ENCODE data around the gene DHRS3.

The DHRS3 gene

GRCh38 chr1:12591267-12591938 lies 26.6 kb downstream of the DHRS3 start:
- Mint-ChIP-seq H3K4me1 (ENCODE audit: low read depth) (peaks cover 15% of the 10 kb centered on the region), H3K9me3 (no peaks in the 10 kb centered on the region), H3K36me3 (ENCODE audit: low read depth) (peaks cover 20% of the 10 kb centered on the region), H3K4me3 (no peak overlapping the region), H3K27me3 (ENCODE audit: low read depth) (peaks cover 9% of the 10 kb centered on the region), H3K27ac (no peak overlapping the region)

GRCh38 chr1:12588695-12589094 lies 29.3 kb downstream of the DHRS3 start:
- Mint-ChIP-seq H3K9me3 (no peaks in the 10 kb centered on the region), H3K27me3 (ENCODE audit: low read depth) (no peaks in the 10 kb centered on the region), H3K4me3 (no peak overlapping the region), H3K4me1 (ENCODE audit: low read depth) (peaks cover 10% of the 10 kb centered on the region), H3K27ac (no peak overlapping the region), H3K36me3 (ENCODE audit: low read depth) (peaks cover 15% of the 10 kb centered on the region)

DNA sequence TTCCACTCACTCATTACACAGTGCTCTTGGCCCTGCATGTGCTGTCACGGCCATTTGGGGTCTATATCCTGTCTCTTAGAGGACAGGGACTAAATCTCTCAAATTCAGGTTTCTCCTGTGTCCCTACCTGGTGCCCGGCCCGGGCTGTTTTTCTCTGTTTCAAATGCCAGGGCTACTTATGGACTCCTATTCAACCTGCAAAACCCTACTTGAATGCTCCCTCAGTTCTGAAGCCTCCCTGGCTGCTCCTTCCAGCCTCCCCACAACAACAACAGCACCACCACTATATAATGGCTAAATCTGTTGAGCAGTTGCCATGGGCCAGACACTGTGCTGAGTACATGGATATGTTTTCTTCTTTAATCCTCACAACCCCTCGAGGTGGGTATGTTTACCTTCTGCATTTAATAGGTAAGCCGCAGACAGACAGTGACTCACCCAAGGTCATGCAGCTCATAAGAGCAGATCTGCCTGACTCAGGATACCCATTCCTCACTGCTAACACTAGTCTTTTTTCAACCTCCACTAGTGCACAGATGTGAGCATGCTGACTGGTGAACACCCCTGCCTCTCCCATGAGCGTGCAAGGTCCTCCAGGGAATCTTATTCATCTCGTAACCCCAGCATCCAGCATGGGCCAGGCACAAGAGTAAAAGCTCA lies 29.9 kb downstream of the DHRS3 start:
- Mint-ChIP-seq H3K27me3 (ENCODE audit: low read depth) (no peaks in the 10 kb centered on the region), H3K4me1 (ENCODE audit: low read depth) (peaks cover 8% of the 10 kb centered on the region), H3K27ac (peak overlapping the region; percentile 8), H3K4me3 (no peak overlapping the region), H3K9me3 (no peaks in the 10 kb centered on the region), H3K36me3 (ENCODE audit: low read depth) (peaks cover 15% of the 10 kb centered on the region)

GRCh38 chr1:12585951-12586942 lies 31.8 kb downstream of the DHRS3 start:
- Mint-ChIP-seq H3K36me3 (ENCODE audit: low read depth) (peaks cover 20% of the 10 kb centered on the region), H3K9me3 (no peaks in the 10 kb centered on the region), H3K27me3 (ENCODE audit: low read depth) (no peaks in the 10 kb centered on the region), H3K4me1 (ENCODE audit: low read depth) (peaks cover 8% of the 10 kb centered on the region), H3K4me3 (no peak overlapping the region), H3K27ac (no peak overlapping the region)

GRCh38 chr1:12585536-12585935 lies 32.5 kb downstream of the DHRS3 start:
- Mint-ChIP-seq H3K4me1 (ENCODE audit: low read depth) (peaks cover 7% of the 10 kb centered on the region), H3K27ac (no peak overlapping the region), H3K36me3 (ENCODE audit: low read depth) (peaks cover 21% of the 10 kb centered on the region), H3K4me3 (no peak overlapping the region), H3K27me3 (ENCODE audit: low read depth) (no peaks in the 10 kb centered on the region), H3K9me3 (no peaks in the 10 kb centered on the region)

GRCh38 chr1:12584900-12585525 lies 33.0 kb downstream of the DHRS3 start:
- peaks cover 7% of the 10 kb centered on the region for H3K4me1 Mint-ChIP-seq (ENCODE audit: low read depth)
- H3K27ac Mint-ChIP-seq: no peak overlapping the region
- H3K9me3 Mint-ChIP-seq: no peaks in the 10 kb centered on the region
- H3K4me3 Mint-ChIP-seq: no peak overlapping the region
- no peaks in the 10 kb centered on the region for H3K27me3 Mint-ChIP-seq (ENCODE audit: low read depth)
- peaks cover 23% of the 10 kb centered on the region for H3K36me3 Mint-ChIP-seq (ENCODE audit: low read depth)

- Mint-ChIP-seq H3K9me3 (no peaks in the 10 kb centered on the region), H3K27me3 (ENCODE audit: low read depth) (no peaks in the 10 kb centered on the region), H3K27ac (no peak overlapping the region), H3K4me1 (ENCODE audit: low read depth) (peaks cover 7% of the 10 kb centered on the region), H3K4me3 (no peak overlapping the region), H3K36me3 (ENCODE audit: low read depth) (peaks cover 19% of the 10 kb centered on the region)
These were observed 34.5 kb downstream of the DHRS3 start for GRCh38 chr1:12583484-12583883.

DNA sequence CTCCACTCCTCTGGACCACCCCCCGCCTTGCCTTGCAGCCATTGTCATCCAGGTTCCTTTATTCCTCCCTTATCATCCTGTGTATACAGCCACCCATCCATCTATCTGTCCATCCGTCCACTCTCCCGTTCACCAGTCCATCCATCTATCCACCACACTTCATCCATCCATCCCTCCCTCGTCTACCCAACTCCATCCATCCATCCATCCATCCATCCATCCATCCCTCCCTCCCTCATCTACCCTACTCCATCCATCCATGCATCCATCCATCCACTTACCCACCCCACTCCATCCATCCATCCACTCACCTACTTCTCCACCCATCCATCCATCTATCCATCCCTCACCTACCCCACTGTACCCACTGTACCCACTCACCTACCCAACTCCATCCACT lies 35.4 kb downstream of the DHRS3 start:
- H3K27ac Mint-ChIP-seq: no peak overlapping the region
- peaks cover 15% of the 10 kb centered on the region for H3K36me3 Mint-ChIP-seq (ENCODE audit: low read depth)
- H3K27me3 Mint-ChIP-seq (ENCODE audit: low read depth): no peaks in the 10 kb centered on the region
- no peak overlapping the region for H3K4me3 Mint-ChIP-seq
- H3K9me3 Mint-ChIP-seq: no peaks in the 10 kb centered on the region
- peaks cover under 1% of the 10 kb centered on the region for H3K4me1 Mint-ChIP-seq (ENCODE audit: low read depth)

DNA sequence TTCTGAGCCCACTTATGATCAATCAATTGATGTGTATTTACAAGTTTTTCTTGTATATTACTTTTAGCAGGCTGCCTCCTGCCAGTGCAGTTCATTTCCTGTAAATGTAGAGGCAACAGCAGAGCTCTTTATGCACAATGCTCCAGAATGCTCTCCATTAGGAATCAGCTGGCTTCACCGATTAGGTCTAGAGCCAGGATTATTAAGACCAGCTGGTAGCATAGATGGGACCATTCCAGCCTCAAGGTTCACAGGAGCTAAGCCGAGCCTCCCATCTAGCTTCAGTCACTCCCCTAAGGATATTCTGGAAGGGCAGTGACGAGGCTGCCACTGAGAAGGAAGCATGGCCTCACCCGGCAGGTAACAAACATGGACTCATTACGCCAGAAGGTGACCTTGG lies 36.8 kb downstream of the DHRS3 start:
- H3K27ac Mint-ChIP-seq: no peak overlapping the region
- no peaks in the 10 kb centered on the region for H3K27me3 Mint-ChIP-seq (ENCODE audit: low read depth)
- no peaks in the 10 kb centered on the region for H3K9me3 Mint-ChIP-seq

GRCh38 chr1:12580054-12580887 lies 37.7 kb downstream of the DHRS3 start:
- Mint-ChIP-seq H3K4me1 (ENCODE audit: low read depth) (no peaks in the 10 kb centered on the region), H3K4me3 (no peak overlapping the region), H3K27ac (no peak overlapping the region), H3K27me3 (ENCODE audit: low read depth) (no peaks in the 10 kb centered on the region), H3K36me3 (ENCODE audit: low read depth) (peaks cover 22% of the 10 kb centered on the region), H3K9me3 (no peaks in the 10 kb centered on the region)

More for the DNA sequence above, 36.8 kb downstream of the DHRS3 start:
- no peaks in the 10 kb centered on the region for H3K4me1 Mint-ChIP-seq (ENCODE audit: low read depth)
- H3K36me3 Mint-ChIP-seq (ENCODE audit: low read depth): peaks cover 22% of the 10 kb centered on the region
- H3K4me3 Mint-ChIP-seq: no peak overlapping the region

DNA sequence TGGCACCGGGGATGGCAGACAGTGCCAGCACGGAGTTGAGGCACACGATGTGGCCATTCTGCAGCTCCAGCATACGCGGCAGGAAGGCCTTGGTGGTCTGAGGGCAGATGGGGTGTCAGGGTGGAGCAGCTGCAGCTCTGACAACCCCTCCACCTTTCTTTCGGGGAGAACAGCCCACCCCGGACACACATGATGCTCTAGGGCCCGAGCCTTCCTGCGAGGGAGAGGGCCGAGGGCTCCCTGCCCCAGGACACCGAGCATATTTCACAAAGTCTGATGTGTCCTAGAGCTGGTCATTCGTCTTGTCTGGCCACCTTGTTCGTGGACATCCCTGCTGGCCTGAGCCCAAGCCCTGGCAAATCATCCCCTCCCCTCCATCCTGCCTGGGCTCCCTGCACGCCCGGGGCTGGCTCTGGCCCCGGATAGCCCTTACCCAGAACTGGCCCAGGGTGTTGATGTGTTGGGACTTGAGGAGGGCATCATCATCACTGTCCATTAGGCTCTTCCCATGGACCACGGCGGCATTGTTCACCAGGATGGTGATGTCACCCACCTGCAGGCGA lies 39.1 kb downstream of the DHRS3 start:
- peaks cover 22% of the 10 kb centered on the region for H3K36me3 Mint-ChIP-seq (ENCODE audit: low read depth)
- no peak overlapping the region for H3K4me3 Mint-ChIP-seq
- H3K27ac Mint-ChIP-seq: no peak overlapping the region
- H3K4me1 Mint-ChIP-seq (ENCODE audit: low read depth): no peaks in the 10 kb centered on the region
- no peaks in the 10 kb centered on the region for H3K9me3 Mint-ChIP-seq
- no peaks in the 10 kb centered on the region for H3K27me3 Mint-ChIP-seq (ENCODE audit: low read depth)

GRCh38 chr1:12577020-12577419 lies 41.0 kb downstream of the DHRS3 start:
- Mint-ChIP-seq H3K9me3 (no peaks in the 10 kb centered on the region), H3K4me1 (ENCODE audit: low read depth) (no peaks in the 10 kb centered on the region), H3K27me3 (ENCODE audit: low read depth) (no peaks in the 10 kb centered on the region), H3K4me3 (no peak overlapping the region), H3K36me3 (ENCODE audit: low read depth) (peaks cover 24% of the 10 kb centered on the region), H3K27ac (no peak overlapping the region)

- H3K4me1 Mint-ChIP-seq (ENCODE audit: low read depth): no peaks in the 10 kb centered on the region
- H3K27ac Mint-ChIP-seq: no peak overlapping the region
- H3K9me3 Mint-ChIP-seq: no peaks in the 10 kb centered on the region
- H3K27me3 Mint-ChIP-seq (ENCODE audit: low read depth): no peaks in the 10 kb centered on the region
- no peak overlapping the region for H3K4me3 Mint-ChIP-seq
- peaks cover 26% of the 10 kb centered on the region for H3K36me3 Mint-ChIP-seq (ENCODE audit: low read depth)
These were observed 43.3 kb downstream of the DHRS3 start for GRCh38 chr1:12574757-12575139.

All from T-helper 1 cell treated with Interleukin-12 subunit alpha and Interleukin-12 subunit beta and Interleukin-4 antibody, amounts not matched to agents 30 μg/mL and 1 μg/mL, for 36 hours (primary cell).